Activated T-helper 2 cell treated with anti-CD3 and anti-CD28 coated beads, Interferon-gamma antibody, Interleukin-2, Interleukin-4, amounts not matched to agents 10 μg/mL and 5 μg/mL and 100 μg/mL, durations not matched to agents 14 hours and 24 hours and 36 hours (primary cell): ENCODE data around the gene KRCC1. TPM values are rescaled to one million over a fixed set of nuclear protein-coding genes. Genes with fewer than 3 reads are reported as not detected.

Experiments
- DNase-seq: peaks from one replicate; pipeline ENCODE4 v3.0.0; 2021; ENCODE audit warnings: low spot score
- H3K27ac Mint-ChIP-seq: one replicate; pipeline ENCODE4 v1.8.0; 2021; ENCODE audit warnings: mixed read lengths
- H3K27me3 Mint-ChIP-seq: one replicate; pipeline ENCODE4 v1.8.0; 2021; ENCODE audit warnings: low read depth, mixed read lengths
- H3K36me3 Mint-ChIP-seq: one replicate; pipeline ENCODE4 v1.8.0; 2021; ENCODE audit warnings: low read depth, mixed read lengths
- H3K4me1 Mint-ChIP-seq: one replicate; pipeline ENCODE4 v1.8.0; 2021; ENCODE audit warnings: low read depth, mixed read lengths
- H3K4me3 Mint-ChIP-seq: one replicate; pipeline ENCODE4 v1.8.0; 2021; ENCODE audit warnings: low read depth, mild to moderate bottlenecking, moderate library complexity, mixed read lengths
- H3K9me3 Mint-ChIP-seq: one replicate; pipeline ENCODE4 v1.8.0; 2021; ENCODE audit warnings: mixed read lengths
- intact Hi-C: fragments of 100-400 bp; cut with micrococcal nuclease; formaldehyde crosslinking; loops from one replicate; pipeline ENCODE4 v1.15.1; 2023
- total RNA-seq: library from RNA; stranded (reverse); gene quantifications from 2 replicates; pipeline ENCODE4 v1.2.3, GENCODE V29; 2022

Gene KRCC1
- total RNA-seq, 1 donor from 2014 or later, result 18.7 TPM

DNA sequence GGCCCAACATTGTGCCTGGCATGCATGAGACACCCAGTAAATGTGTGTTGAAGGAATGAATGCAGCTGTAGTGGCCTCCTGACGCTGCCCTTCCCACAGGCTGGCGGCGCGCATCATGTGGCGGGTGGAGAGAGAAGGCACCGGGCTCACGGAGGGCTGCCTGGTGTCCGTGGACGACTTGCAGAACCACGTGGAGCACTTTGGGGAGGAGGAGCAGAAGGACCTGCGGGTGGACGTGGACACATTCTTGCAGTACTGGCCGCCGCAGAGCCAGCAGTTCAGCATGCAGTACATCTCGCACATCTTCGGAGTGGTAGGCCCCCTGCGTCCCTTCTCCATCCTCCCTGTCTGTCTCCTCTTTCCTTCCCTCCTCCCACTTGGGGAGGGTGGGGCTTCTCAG is 32.2 kb upstream of the KRCC1 start:
- no peak for DNase-seq
- Mint-ChIP-seq H3K36me3 (no peaks in the 10 kb centered on the region), H3K9me3 (no peaks in the 10 kb centered on the region), H3K27me3 (no peaks in the 10 kb centered on the region), H3K27ac (no peak overlapping the region), H3K4me1 (peaks cover 18% of the 10 kb centered on the region), H3K4me3 (no peak overlapping the region)
- intact Hi-C loops, result no loop called here

DNA sequence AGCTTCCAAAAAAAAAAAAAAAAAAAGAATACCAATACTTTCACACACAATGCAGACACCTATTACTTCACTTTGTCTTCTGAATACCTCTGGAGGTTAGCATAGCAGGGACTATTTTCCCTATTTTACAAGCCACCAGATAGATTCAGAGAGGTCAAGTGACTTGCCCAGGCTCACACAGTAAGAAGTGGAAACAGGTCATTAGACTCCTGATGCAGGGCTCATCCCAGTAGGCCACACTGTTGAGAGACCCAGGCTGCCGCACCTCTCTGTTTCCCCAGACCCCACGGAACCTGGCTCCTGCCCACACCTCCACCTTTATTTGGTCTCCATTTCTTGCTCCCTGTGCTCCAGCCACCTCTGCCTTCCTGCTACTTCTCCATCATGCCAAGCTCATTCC is 31.5 kb upstream of the KRCC1 start:
- Mint-ChIP-seq H3K27me3 (no peaks in the 10 kb centered on the region), H3K4me1 (peaks cover 18% of the 10 kb centered on the region), H3K27ac (no peak overlapping the region), H3K9me3 (no peaks in the 10 kb centered on the region), H3K4me3 (no peak overlapping the region), H3K36me3 (no peaks in the 10 kb centered on the region)
- no peak for DNase-seq
- intact Hi-C loops, result no loop called here

DNA sequence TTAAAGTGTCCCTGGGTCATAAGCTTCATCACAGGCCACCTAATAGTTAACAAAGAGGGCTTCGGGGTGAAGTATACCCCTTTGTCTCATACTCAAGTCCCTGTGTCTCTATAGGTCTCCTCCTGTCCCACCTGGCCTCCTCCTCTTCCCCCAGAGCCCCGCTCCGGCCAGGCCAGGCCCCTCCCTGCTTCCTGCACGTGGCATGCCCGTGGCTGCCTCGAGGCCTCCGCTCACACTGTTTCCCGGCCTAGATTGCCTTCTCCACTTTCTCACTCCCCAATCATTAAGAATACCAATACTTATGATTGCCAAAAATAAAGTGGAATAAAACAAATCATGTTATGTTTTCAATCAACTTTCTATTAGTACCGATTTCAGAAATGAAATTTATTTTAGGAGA is 30.8 kb upstream of the KRCC1 start:
- peaks cover 18% of the 10 kb centered on the region for H3K4me1 Mint-ChIP-seq
- H3K27me3 Mint-ChIP-seq, result no peaks in the 10 kb centered on the region
- H3K9me3 Mint-ChIP-seq, result no peaks in the 10 kb centered on the region
- H3K4me3 Mint-ChIP-seq, result no peak overlapping the region
- H3K36me3 Mint-ChIP-seq, result no peaks in the 10 kb centered on the region
- H3K27ac Mint-ChIP-seq, result no peak overlapping the region
- intact Hi-C loops, result no loop called here
- DNase-seq, result no peak

DNA sequence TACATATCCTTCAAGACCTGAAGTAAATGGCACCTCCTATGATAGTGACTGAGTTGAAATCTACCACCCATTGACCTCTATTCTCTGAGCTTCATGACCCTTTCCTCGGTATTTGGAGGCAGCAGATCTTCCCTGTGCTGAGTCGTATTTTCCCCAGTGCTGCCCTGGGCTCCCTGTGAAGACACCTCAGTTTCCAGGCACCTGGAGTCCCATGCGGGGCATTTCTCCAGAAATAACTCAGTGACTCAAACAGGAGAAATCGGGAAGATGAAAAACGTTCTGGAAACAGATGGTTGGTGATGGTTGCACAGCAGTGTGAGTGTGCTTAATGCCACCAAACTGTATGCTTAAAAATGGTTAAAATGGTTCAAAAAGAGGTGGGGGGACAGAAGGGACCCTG is 30.0 kb upstream of the KRCC1 start:
- intact Hi-C loops, result no loop called here
- no peak for DNase-seq

DNA sequence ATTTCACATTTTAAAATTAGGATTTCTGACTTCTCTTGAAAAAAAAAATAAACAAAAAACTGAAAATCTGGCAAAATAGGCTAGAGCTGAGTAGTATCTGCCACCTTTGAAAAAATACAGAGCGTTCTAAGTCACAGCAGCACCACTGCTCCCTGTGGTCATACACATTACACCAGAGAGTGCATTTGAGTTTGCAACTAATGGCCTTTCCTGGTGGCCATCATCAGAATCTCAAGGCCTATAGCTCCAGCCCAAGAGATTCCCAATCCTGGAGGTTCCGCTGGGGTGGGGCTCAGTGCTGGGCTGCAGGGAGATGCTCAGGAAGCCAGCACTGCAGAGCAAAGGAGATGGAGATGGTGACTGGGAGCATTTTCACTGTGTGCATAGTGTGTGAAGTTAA is 29.5 kb upstream of the KRCC1 start:
- Mint-ChIP-seq H3K4me3 (no peak overlapping the region), H3K9me3 (no peaks in the 10 kb centered on the region)
- intact Hi-C loops, result no loop called here

More for the DNA sequence above, 30.0 kb upstream of the KRCC1 start:
- Mint-ChIP-seq H3K9me3 (no peaks in the 10 kb centered on the region), H3K36me3 (no peaks in the 10 kb centered on the region), H3K4me1 (peaks cover 10% of the 10 kb centered on the region), H3K4me3 (no peak overlapping the region), H3K27me3 (no peaks in the 10 kb centered on the region), H3K27ac (no peak overlapping the region)

DNA sequence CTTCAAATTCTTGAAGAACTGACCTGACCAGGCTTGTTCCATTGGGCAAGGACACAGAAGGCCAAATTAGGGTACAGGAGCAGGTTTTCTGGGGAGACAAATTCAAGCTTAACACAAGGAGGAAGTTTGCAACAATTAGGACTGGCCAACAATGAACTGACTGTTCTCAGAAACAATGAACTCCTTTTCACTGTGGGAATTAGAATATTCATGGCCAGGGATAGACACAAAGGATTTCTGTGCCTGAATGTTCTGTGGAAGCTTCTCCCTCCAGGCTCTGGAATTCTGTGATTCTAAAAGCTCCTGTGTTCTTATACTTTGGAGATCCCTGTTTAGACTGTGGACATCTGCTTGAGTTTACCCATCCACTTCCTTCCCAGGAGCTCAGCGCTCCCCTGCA is 27.2 kb upstream of the KRCC1 start:
- Mint-ChIP-seq H3K9me3 (no peaks in the 10 kb centered on the region), H3K36me3 (no peaks in the 10 kb centered on the region), H3K27me3 (no peaks in the 10 kb centered on the region), H3K4me1 (no peaks in the 10 kb centered on the region), H3K27ac (no peak overlapping the region), H3K4me3 (no peak overlapping the region)
- intact Hi-C loops, result no loop called here
- DNase-seq, result no peak

More for the DNA sequence above, 29.5 kb upstream of the KRCC1 start:
- DNase-seq, result no peak
- Mint-ChIP-seq H3K27me3 (no peaks in the 10 kb centered on the region), H3K4me1 (peaks cover 5% of the 10 kb centered on the region), H3K27ac (no peak overlapping the region), H3K36me3 (no peaks in the 10 kb centered on the region)

DNA sequence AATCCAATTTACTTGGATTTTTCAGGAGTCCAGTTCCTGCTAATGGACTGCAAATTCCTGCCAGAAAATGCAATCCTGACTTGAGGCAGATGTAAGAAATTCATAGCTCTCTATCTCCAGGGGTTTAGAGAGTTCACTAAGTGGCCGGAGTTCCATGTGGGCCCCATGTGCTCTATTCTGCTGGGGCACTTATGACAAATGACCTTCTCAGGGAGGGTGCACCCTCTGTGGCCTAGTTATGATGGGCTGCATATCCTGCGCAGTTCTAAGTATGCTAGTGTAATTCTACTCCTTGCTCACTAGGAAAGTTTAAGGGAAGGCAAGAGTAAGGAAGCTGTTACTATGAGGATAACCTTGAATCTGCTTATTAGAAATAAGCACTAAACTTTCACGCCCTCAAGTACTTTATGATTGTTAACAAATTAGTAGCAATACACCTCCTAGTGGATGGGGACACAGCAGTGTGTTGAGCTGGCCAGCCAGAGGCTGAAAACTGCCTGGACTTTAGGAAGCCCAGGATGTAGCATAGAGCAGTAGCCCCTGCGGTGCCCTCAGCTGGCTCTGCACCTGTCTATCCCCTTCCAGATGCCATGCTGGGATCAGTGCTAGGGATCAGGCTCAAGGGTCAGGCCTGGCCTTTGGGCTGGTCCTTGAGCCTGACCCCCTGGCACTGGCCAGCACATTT is 26.5 kb upstream of the KRCC1 start:
- no peak overlapping the region for H3K27ac Mint-ChIP-seq
- H3K36me3 Mint-ChIP-seq, result no peaks in the 10 kb centered on the region
- no peaks in the 10 kb centered on the region for H3K27me3 Mint-ChIP-seq
- no peak overlapping the region for H3K4me3 Mint-ChIP-seq
- no peaks in the 10 kb centered on the region for H3K4me1 Mint-ChIP-seq
- DNase-seq, result no peak
- intact Hi-C loops, result no loop called here
- no peaks in the 10 kb centered on the region for H3K9me3 Mint-ChIP-seq

DNA sequence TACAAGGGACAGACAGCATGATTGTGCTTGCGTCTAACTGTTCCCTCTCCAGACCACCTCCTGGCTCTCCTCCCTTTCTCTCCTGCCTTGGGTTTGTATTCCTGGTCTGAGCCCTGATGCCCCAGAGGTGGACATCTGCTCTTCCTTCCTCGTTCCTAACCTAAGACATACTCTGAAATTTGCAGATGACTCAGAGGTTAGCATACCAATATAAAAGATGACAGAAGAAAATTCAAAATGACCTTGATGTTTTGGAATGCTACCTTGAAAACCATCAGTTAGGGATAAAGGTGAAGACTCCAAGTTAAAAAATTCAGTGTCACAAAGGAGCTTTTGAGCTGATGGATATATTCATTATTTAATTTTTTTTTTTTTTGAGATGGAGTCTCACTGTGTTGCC is 25.0 kb upstream of the KRCC1 start:
- H3K4me3 Mint-ChIP-seq, result no peak overlapping the region
- intact Hi-C loops, result no loop called here
- no peaks in the 10 kb centered on the region for H3K4me1 Mint-ChIP-seq
- no peak for DNase-seq
- no peaks in the 10 kb centered on the region for H3K27me3 Mint-ChIP-seq
- no peak overlapping the region for H3K27ac Mint-ChIP-seq
- H3K9me3 Mint-ChIP-seq, result no peaks in the 10 kb centered on the region
- no peaks in the 10 kb centered on the region for H3K36me3 Mint-ChIP-seq

DNA sequence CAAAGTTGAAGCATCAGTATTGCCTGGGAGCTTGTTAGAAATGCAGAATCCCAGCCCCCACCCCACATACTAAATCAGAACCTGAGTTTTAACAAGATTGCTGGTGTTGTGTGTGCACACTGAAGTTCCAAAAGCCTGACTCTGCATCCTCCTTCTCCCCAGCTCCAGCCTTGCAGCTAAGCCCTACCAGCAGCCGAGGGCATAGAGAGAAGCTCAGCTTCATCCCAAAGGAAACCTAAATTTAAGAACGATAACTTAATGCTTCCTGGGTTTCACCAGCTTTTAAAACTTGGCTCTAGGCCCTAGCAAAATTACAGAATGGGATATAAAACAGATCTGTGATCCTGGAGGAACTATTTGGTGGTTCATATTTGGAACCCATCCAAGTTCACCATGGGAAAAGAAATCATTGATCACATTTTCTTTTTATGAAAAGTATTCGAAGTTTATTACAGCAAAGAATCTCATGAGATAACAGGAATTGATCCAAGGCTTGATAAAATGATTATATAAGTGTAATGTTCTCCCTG is 23.1 kb upstream of the KRCC1 start:
- no peaks in the 10 kb centered on the region for H3K4me1 Mint-ChIP-seq
- no peaks in the 10 kb centered on the region for H3K9me3 Mint-ChIP-seq
- peaks cover 3% of the 10 kb centered on the region for H3K27me3 Mint-ChIP-seq
- intact Hi-C loops, result no loop called here
- no peak overlapping the region for H3K27ac Mint-ChIP-seq
- H3K4me3 Mint-ChIP-seq, result no peak overlapping the region
- no peak for DNase-seq
- H3K36me3 Mint-ChIP-seq, result no peaks in the 10 kb centered on the region

DNA sequence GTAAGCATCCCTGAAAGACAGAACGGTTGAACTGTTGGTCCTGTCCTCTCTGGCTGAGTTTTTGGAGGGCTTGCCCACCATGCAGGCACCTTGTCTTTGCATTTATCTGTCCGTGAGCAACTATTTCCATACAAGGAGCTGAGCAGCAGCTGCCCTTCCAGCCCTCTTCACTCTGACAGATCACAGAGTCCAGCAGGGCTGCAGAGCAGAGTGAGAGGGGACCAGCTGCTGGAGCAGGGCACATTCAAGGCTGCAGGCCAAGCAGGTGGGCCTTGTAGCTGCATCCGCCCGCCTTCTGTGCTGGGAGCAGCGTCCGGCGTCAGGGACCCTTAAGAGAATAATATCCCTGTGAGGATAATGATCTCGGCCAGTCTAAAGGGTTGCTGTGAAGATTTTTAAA is 21.5 kb upstream of the KRCC1 start:
- H3K4me3 Mint-ChIP-seq, result no peak overlapping the region
- peaks cover 9% of the 10 kb centered on the region for H3K27me3 Mint-ChIP-seq
- no peaks in the 10 kb centered on the region for H3K4me1 Mint-ChIP-seq
- H3K9me3 Mint-ChIP-seq, result no peaks in the 10 kb centered on the region
- no peak for DNase-seq
- H3K27ac Mint-ChIP-seq, result no peak overlapping the region
- H3K36me3 Mint-ChIP-seq, result no peaks in the 10 kb centered on the region
- intact Hi-C loops, result no loop called here

DNA sequence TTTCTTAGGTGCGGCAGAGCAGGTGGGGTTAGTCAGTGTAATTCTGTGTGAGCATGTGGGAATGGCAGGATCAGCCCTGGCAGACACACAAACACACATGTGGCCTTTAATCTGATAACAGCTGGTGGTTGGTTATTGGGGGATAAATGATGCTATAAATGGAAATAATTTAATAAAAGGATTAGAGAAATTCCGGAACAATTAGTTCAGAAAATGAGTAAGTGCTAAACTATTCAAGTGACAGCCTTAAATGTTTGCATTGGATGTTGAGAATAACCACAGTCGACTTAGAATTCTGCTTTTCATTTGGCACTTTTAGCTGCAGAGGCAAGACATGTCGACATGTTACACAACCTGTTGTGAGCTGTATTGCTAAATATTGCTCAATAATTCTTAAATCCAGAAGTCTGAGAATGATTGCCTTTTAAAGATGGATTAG is 19.3 kb upstream of the KRCC1 start:
- no peaks in the 10 kb centered on the region for H3K36me3 Mint-ChIP-seq
- no peaks in the 10 kb centered on the region for H3K9me3 Mint-ChIP-seq

DNA sequence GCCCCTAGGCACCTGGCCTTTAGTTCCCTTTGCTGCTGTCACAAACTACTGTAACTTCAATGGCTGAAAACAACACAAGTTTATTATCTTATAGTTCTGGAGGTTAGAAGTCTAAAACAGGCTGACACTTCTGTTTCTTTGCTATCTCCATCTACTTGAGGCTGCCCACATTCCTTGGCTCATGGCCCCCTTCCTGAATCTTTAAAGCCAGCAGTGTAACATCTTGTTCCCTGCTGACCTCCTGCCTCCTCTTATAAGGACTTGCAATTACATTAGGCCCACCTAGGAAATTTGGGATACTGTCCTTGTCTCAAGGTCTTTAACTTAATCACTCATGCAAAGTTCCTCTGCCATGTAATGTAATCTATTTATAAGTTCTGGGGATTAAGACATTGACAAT is 18.6 kb upstream of the KRCC1 start:
- peaks cover 9% of the 10 kb centered on the region for H3K27me3 Mint-ChIP-seq
- no peaks in the 10 kb centered on the region for H3K9me3 Mint-ChIP-seq
- H3K4me1 Mint-ChIP-seq, result no peaks in the 10 kb centered on the region
- intact Hi-C loops, result no loop called here
- no peak for DNase-seq
- H3K36me3 Mint-ChIP-seq, result no peaks in the 10 kb centered on the region
- no peak overlapping the region for H3K27ac Mint-ChIP-seq
- no peak overlapping the region for H3K4me3 Mint-ChIP-seq

More for the DNA sequence above, 19.3 kb upstream of the KRCC1 start:
- no peak for DNase-seq
- Mint-ChIP-seq H3K4me3 (no peak overlapping the region), H3K27ac (no peak overlapping the region), H3K4me1 (no peaks in the 10 kb centered on the region), H3K27me3 (peaks cover 9% of the 10 kb centered on the region)
- intact Hi-C loops, result no loop called here

DNA sequence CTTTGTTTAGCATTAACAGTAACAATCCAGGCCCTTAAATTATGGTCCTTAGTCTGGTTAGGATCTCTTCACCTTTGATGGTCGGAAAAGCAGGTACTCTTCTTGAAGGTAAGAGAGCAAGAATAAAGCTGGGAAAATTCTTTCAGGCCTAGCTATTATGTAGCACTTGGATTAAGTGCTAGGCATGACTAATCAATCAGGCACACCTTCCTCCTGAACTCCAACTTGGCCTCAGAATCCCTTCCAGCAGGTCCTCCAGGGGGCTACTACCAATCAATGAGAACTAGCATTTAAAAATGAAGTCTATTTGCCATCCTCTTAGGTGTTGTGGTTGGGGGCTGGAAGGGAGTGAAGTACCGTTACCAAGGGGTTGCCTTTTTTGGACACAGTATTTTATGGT is 15.8 kb upstream of the KRCC1 start:
- Mint-ChIP-seq H3K4me1 (no peaks in the 10 kb centered on the region), H3K9me3 (no peaks in the 10 kb centered on the region), H3K27me3 (peaks cover 9% of the 10 kb centered on the region), H3K4me3 (no peak overlapping the region), H3K27ac (no peak overlapping the region), H3K36me3 (no peaks in the 10 kb centered on the region)
- intact Hi-C loops, result no loop called here
- no peak for DNase-seq

DNA sequence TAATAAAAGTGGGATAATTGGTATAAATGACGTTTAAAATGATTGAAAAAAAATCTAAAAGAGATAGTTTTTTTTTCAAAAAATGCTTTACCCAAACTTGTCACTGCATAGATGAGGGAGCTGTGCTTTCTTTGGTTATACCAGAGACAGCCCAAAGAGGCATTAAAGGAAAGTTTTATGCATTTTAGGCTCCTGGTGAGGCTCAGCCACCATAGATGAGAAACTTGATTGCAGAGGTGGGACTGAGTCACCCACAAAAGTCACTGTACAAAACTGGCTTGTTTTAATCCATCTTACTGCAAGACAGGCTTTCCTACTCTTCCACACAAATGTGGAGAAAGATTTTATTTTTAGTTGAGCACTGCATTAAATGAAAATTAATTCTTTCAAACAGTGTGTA is 14.5 kb upstream of the KRCC1 start:
- H3K27me3 Mint-ChIP-seq, result peaks cover 9% of the 10 kb centered on the region
- intact Hi-C loops, result no loop called here
- H3K36me3 Mint-ChIP-seq, result no peaks in the 10 kb centered on the region
- no peaks in the 10 kb centered on the region for H3K9me3 Mint-ChIP-seq
- no peak overlapping the region for H3K27ac Mint-ChIP-seq
- no peaks in the 10 kb centered on the region for H3K4me1 Mint-ChIP-seq
- no peak overlapping the region for H3K4me3 Mint-ChIP-seq
- no peak for DNase-seq
